Epithelial cell of esophagus (primary cell): ENCODE results near the gene DOK1.

ENCODE experiments used
- DNase-seq: peaks from one replicate; pipeline ENCODE4 v3.0.0; 2010; ENCODE audit warnings: low read depth
- H3K4me3 ChIP-seq: 2 replicates; pipeline ENCODE4 v1.5.1; 2011; ENCODE audit warnings: mild to moderate bottlenecking, low read length, control low read depth
- CTCF ChIP-seq: IDR thresholded peaks from 2 replicates; pipeline ENCODE4 v1.5.1; 2011; ENCODE audit warnings: low read depth, mild to moderate bottlenecking, low read length, control low read depth, inconsistent platforms; ENCODE audit not compliant: insufficient read depth; ENCODE audit errors: missing control alignments

DOK1 gene

DNA sequence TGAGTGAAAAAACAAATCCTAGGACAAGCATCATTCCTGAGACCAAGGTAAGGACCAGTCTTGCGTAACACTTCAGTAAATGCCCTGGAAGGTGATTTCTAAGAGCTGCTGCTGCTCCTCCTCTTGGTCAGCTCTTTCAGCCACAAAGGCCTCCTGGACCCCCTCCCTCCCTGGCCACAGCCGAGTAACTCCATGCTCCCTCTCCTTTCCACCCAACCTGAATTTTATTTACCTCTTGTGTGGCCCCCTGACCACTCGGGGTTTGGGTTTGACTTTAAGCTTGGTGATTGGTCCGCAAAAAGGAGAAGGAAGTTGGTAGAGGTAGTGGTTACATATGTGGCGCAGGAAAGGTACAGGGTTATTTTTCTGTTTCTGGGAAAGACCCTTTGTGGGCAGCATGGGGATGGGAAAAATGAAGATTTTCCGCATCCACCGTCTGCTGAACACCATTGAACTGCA lies 15.6 kb upstream of the DOK1 start:
- no peak for DNase-seq
- no peak for TF ChIP-seq CTCF
- H3K4me3 ChIP-seq, result no peak overlapping the region

GRCh38 chr2:74540291-74540690 lies 14.2 kb upstream of the DOK1 start:
- TF ChIP-seq CTCF, result no peak
- no peak overlapping the region for H3K4me3 ChIP-seq
- DNase-seq, result no peak

- H3K4me3 ChIP-seq, result no peak overlapping the region
- no peak for DNase-seq
- no peak for TF ChIP-seq CTCF
Measured at GRCh38 chr2:74542978-74543377, 11.5 kb upstream of the DOK1 start.

DNA sequence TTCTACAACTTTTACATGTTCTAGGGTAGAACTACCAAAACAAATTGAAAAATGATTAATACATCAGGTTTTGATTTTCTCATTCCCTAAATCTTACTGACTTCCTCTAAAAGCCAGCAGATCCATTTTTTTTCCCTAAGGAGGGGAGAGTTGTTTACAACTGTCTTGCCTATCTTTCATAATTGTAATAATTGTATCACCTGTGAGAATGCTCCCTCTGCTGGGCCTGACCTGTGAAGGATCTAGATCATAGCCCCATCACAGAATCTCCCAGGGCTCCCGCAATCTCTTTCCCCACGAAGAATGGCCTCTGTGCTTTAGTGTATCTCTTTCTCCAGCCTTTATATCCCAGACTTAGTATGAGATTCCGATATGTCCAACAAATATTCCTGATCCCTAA lies 9.9 kb upstream of the DOK1 start:
- DNase-seq, result peak; percentile 46
- peak; percentile 55 for TF ChIP-seq CTCF
- no peak overlapping the region for H3K4me3 ChIP-seq

DNA sequence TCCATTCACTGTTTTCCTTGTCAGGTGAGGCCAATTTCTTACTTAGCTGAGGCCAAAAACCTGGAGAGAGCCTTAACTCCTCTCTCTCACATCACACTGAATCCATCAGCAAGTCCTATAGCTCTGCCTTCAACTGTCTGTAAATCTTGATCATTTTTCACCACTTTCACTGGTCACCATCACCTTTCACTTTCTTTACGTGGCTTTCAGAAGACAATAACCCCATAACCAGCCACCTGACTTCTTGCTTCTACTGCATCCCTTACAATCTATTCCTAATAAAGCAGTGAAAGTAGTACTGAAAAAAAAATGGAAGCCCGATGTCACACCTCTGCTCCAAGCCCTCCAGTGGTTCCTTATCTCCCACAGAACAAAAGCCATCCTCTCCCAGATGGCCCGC lies 8.5 kb upstream of the DOK1 start:
- DNase-seq, result no peak

GRCh38 chr2:74548285-74548899 lies 6.1 kb upstream of the DOK1 start:
- no peak for DNase-seq
- H3K4me3 ChIP-seq, result peak overlapping the region; percentile 51
- TF ChIP-seq CTCF, result no peak

More for the DNA sequence above, 8.5 kb upstream of the DOK1 start:
- no peak for TF ChIP-seq CTCF
- H3K4me3 ChIP-seq, result no peak overlapping the region
